ENCODE data around the gene SCGN.
"Not testable (repeated sequence)": the region's sequence is repeated elsewhere in the genome, so short reads cannot be mapped to it uniquely, and the experiment has no call there.

SCGN gene

GRCh38 chr6:25730907-25731306 is 78.9 kb downstream of the SCGN start:
- DNase-seq (ENCODE audit: low read depth): no peak

GRCh38 chr6:25731721-25732120 is 79.7 kb downstream of the SCGN start:
- DNase-seq (ENCODE audit: low read depth): no peak

GRCh38 chr6:25732468-25733198 is 80.6 kb downstream of the SCGN start:
- DNase-seq (ENCODE audit: low read depth): no peak

DNA sequence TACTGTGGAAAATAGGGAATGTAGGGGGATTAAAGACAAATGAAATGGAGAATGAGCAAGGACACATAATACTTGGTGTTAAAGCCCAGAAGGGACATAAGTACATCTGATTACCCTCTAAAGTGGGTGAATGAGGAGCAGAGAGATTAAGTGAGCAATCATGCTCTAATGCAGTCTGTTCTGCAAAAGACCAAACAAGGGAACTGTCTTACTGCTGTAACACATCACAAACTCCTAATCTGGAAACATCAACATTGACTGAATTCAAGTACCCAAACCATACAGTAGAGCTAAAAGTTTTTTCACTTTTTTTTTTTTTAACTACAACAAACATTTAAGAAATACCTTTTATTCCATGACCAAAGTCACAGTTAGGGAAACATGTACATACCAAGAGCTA is 83.2 kb downstream of the SCGN start:
- no peak for DNase-seq (ENCODE audit: low read depth)

- DNase-seq (ENCODE audit: low read depth): no peak
Observed at GRCh38 chr6:25743868-25744267, 91.9 kb downstream of the SCGN start.

- no peak for DNase-seq (ENCODE audit: low read depth)
Observed at GRCh38 chr6:25745836-25746235, 93.8 kb downstream of the SCGN start.

DNA sequence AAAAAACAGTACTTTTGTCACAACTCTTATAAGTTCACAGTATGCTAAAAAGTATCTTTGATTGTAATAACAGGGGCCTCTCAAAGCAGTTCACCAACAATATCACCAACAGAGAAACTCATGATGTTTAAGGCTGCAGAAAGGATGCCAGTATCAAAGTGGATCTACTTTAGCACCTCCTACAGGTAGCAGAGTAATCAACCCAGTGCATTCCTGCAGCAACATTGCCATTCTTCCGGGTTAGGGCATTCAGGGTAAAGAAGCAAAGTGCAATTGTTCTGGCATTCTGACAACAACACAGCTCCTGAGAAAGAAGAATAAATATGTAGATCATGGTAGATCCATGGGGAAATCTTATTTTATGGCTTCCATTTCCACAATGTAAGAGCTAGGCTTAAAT is 95.0 kb downstream of the SCGN start:
- no peak for DNase-seq (ENCODE audit: low read depth)

DNA sequence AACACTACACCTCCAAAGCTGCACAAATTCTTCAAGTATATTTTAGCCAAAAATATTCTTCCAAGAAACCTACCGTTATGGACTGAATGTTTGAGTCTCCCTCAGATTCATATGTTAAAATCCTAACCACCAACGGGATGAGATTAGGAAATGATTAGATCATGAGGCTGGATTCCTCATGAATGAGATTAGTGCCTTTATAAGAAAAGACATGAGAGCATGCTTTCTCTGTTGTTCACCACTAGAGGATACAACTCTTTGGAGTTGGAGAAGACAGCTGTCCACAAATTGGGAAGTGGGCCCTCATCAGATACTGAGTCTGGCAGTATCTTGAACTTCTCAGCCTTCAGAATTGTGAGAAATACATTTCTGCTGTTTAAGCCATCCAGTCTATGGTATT is 95.5 kb downstream of the SCGN start:
- no peak for DNase-seq (ENCODE audit: low read depth)

GRCh38 chr6:25748049-25748448 is 96.0 kb downstream of the SCGN start:
- DNase-seq (ENCODE audit: low read depth): no peak

DNA sequence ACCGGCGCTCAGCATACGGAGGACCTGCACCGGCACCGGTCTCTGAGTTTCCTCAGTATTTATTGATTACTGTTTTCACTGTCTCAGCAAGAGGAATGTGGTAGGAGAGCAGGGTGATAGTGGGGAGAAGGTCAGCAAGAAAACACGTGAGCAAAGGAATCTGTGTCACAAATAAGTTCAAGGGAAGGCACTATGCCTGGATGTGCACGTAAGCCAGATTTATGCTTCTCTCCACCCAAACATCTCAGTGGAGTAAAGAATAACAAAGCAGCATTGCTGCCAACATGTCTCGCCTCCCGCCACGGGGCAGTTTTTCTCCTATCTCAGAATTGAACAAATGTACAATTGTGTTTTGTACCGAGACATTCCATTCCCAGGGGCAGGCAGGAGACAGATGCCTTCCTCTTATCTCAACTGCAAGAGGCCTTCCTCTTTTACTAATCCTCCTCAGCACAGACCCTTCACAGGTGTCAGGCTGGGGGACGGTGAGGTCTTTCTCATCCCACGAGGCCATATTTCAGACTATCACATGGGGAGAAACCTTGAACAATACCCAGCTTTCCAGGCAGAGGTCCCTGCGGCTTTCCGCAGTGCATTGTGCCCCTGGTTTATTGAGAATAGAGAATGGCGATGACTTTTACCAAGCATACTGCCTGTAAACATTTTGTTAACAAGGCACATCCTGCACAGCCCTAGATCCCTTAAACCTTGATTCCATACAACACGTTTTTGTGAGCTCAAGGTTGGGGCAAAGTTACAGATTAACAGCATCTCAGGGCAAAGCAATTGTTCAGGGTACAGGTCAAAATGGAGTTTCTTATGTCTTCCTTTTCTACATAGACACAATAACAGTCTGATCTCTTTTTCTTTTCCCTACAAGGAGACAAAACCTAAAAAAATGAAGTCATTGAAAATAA is 96.8 kb downstream of the SCGN start:
- not testable (repeated sequence) for DNase-seq (ENCODE audit: low read depth)

DNA sequence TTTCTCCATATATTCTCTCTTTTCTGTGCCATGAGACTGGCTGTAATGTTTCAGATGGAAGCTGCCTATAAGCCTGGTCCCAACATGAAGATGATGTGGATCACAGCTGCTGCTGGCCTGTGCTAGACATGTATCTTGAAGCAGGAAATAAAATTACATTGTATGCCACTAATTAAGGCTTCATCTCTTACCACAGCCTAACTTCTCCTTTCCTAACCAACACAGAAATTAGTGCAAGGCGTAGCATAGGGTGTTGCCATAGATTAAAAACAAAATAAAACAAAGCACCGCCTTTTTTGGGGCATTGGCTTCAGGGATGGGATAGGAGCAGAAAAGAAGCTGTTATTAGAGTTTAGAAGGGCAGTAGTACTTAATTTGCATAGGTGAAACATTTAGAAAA is 97.8 kb downstream of the SCGN start:
- DNase-seq (ENCODE audit: low read depth): no peak

DNA sequence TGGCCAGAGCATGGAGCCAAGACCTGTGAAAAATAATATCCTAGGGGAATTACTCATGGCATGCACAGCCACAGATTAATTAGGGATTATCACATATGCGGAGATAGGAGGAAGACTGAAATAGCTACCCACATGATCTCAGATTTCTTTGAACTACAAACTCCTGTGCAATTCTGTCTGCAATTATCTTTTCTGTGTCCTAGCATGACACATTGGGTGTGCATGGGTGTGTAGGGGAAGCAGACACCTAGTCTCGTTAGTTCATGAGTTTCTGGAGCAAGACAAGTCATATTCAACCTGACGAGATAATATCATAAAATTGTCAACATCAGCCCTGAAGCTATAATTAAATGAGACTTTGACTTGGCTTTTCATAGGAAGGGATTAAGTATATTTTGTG is 98.9 kb downstream of the SCGN start:
- DNase-seq (ENCODE audit: low read depth): no peak
